KMS-11 (cell line): ENCODE data around the gene TBK1.

Source experiments
- H2AFZ ChIP-seq: fragments of 200-600 bp; sonication (generic); 2 replicates; pipeline ENCODE4 v1.6.1; 2016; ENCODE audit warnings: antibody characterized with exemption, mixed run types, low read depth
- H3K27ac ChIP-seq: fragments of 200-600 bp; sonication (generic); 2 replicates; pipeline ENCODE4 v1.6.1; 2016; ENCODE audit warnings: mild to moderate bottlenecking, mixed run types
- H3K27me3 ChIP-seq: fragments of 200-600 bp; sonication (generic); 2 replicates; pipeline ENCODE4 v1.6.1; 2017; ENCODE audit warnings: mild to moderate bottlenecking, low read depth, mixed run types, moderate library complexity; ENCODE audit not compliant: insufficient read depth
- H3K36me3 ChIP-seq: fragments of 200-600 bp; sonication (generic); 2 replicates; pipeline ENCODE4 v1.6.1; 2017; ENCODE audit warnings: mild to moderate bottlenecking, mixed run types; ENCODE audit not compliant: insufficient read depth
- H3K4me1 ChIP-seq: fragments of 200-600 bp; sonication (generic); 2 replicates; pipeline ENCODE4 v1.6.1; 2016; ENCODE audit warnings: mild to moderate bottlenecking, low read depth, mixed run types; ENCODE audit not compliant: poor library complexity, severe bottlenecking
- H3K4me2 ChIP-seq: fragments of 200-600 bp; sonication (generic); 2 replicates; pipeline ENCODE4 v1.7.0; 2016; ENCODE audit warnings: mild to moderate bottlenecking, mixed run types
- H3K4me3 ChIP-seq: fragments of 200-600 bp; sonication (generic); IDR thresholded peaks from 2 replicates; pipeline ENCODE4 v1.6.1; 2017; ENCODE audit warnings: low read depth, low read length, mixed read lengths; ENCODE audit not compliant: insufficient read depth
- H3K79me2 ChIP-seq: fragments of 200-600 bp; sonication (generic); 2 replicates; pipeline ENCODE4 v1.6.1; 2016; ENCODE audit warnings: low read depth, mixed run types; ENCODE audit not compliant: insufficient read depth
- H3K9ac ChIP-seq: fragments of 200-600 bp; sonication (generic); 2 replicates; pipeline ENCODE4 v1.6.1; 2016; ENCODE audit warnings: mild to moderate bottlenecking, mixed run types
- H4K20me1 ChIP-seq: fragments of 200-600 bp; sonication (generic); 2 replicates; pipeline ENCODE4 v1.6.1; 2016; ENCODE audit warnings: mild to moderate bottlenecking, mixed run types; ENCODE audit not compliant: insufficient read depth
- TF ChIP-seq, protein P1 (sequence below): fragments of 200-600 bp; sonication (generic); conservative IDR thresholded peaks from 2 replicates; pipeline ENCODE4 v1.6.1; 2017; ENCODE audit warnings: low read depth, mild to moderate bottlenecking, antibody characterized with exemption, low read length, moderate library complexity, mixed read lengths

Gene TBK1

GRCh38 chr12:64445490-64445889, 6.4 kb upstream of the TBK1 start:
- no peak overlapping the region for H3K4me3 ChIP-seq
- no peak overlapping the region for H3K4me2 ChIP-seq
- H3K36me3 ChIP-seq, result peaks cover 21% of the 10 kb centered on the region; the same call in 1 of the 2 replicates
- peaks cover 27% of the 10 kb centered on the region for H3K4me1 ChIP-seq
- no peaks in the 10 kb centered on the region for H3K27me3 ChIP-seq
- 0 out of 2 replicates have a peak, but pooled peaks cover 6% of the 10 kb centered on the region for H4K20me1 ChIP-seq
- H3K79me2 ChIP-seq, result peaks cover 4% of the 10 kb centered on the region; the same call in 1 of the 2 replicates
- no peak overlapping the region for H2AFZ ChIP-seq
- TF ChIP-seq, protein P1, sequence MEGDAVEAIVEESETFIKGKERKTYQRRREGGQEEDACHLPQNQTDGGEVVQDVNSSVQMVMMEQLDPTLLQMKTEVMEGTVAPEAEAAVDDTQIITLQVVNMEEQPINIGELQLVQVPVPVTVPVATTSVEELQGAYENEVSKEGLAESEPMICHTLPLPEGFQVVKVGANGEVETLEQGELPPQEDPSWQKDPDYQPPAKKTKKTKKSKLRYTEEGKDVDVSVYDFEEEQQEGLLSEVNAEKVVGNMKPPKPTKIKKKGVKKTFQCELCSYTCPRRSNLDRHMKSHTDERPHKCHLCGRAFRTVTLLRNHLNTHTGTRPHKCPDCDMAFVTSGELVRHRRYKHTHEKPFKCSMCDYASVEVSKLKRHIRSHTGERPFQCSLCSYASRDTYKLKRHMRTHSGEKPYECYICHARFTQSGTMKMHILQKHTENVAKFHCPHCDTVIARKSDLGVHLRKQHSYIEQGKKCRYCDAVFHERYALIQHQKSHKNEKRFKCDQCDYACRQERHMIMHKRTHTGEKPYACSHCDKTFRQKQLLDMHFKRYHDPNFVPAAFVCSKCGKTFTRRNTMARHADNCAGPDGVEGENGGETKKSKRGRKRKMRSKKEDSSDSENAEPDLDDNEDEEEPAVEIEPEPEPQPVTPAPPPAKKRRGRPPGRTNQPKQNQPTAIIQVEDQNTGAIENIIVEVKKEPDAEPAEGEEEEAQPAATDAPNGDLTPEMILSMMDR, result no peak
- no peak overlapping the region for H3K9ac ChIP-seq
- H3K27ac ChIP-seq, result no peak overlapping the region

GRCh38 chr12:64446295-64446694, 5.6 kb upstream of the TBK1 start:
- Histone ChIP-seq H3K36me3 (peaks cover 15% of the 10 kb centered on the region; the same call in 1 of the 2 replicates), H3K4me1 (peaks cover 34% of the 10 kb centered on the region), H3K9ac (no peak overlapping the region), H3K27ac (no peak overlapping the region), H4K20me1 (no peaks in the 10 kb centered on the region), H3K4me2 (no peak overlapping the region), H3K79me2 (peaks cover 2% of the 10 kb centered on the region; the same call in 1 of the 2 replicates), H2AFZ (no peak overlapping the region), H3K4me3 (no peak overlapping the region), H3K27me3 (no peaks in the 10 kb centered on the region)
- TF ChIP-seq, protein P1, result no peak

DNA sequence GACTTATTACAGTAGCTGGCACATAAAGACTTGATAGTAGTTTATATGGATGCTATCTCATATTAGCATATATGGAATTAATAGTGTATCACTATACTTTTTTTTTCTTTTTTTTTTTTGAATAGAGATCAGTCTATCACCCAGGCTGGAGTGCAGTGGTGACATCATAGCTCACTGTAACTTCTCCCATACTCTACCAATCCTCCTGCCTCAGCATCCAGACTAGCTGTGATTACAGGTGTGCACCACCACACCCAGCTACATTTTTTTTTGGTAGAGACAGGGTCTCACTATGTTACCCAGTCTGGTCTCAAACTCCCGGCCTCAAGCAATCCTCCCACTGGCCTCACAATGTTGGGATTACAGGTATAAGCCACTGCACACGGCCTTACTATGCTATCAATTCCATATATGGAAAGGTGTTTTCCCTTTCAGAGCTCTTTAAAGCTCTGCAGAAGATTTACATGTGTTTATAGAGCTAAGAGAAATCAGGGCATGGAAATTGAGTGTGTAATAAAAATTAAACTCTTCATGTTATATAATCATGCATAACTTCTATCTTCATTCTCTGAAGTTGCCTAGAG, 1.8 kb upstream of the TBK1 start:
- Histone ChIP-seq H3K4me3 (no peak overlapping the region), H3K27ac (peak overlapping the region; percentile 65; the same call in 1 of the 2 replicates), H3K27me3 (no peaks in the 10 kb centered on the region), H3K4me2 (peak overlapping the region; percentile 91; the same call in 1 of the 2 replicates), H3K36me3 (peaks cover 6% of the 10 kb centered on the region; the same call in 1 of the 2 replicates), H2AFZ (no peak overlapping the region), H3K79me2 (peaks cover 38% of the 10 kb centered on the region), H4K20me1 (peaks cover under 1% of the 10 kb centered on the region; the same call in 1 of the 2 replicates), H3K9ac (no peak overlapping the region; the same call in 1 of the 2 replicates), H3K4me1 (peaks cover 38% of the 10 kb centered on the region)
- TF ChIP-seq, protein P1, result no peak

- H2AFZ ChIP-seq, result peak overlapping the region; percentile 66; the same call in 1 of the 2 replicates
- H3K27ac ChIP-seq, result peak overlapping the region; percentile 65; the same call in 1 of the 2 replicates
- H3K27me3 ChIP-seq, result no peaks in the 10 kb centered on the region
- TF ChIP-seq, protein P1, result no peak
- peak overlapping the region; percentile 53 for H3K4me3 ChIP-seq
- peak overlapping the region; percentile 89 for H3K9ac ChIP-seq
- peaks cover 6% of the 10 kb centered on the region; the same call in 1 of the 2 replicates for H3K36me3 ChIP-seq
- peaks cover 7% of the 10 kb centered on the region; the same call in 1 of the 2 replicates for H4K20me1 ChIP-seq
- peaks cover 46% of the 10 kb centered on the region for H3K4me1 ChIP-seq
- H3K4me2 ChIP-seq, result peak overlapping the region; percentile 91
- H3K79me2 ChIP-seq, result peaks cover 45% of the 10 kb centered on the region
Observed at GRCh38 chr12:64450711-64451486, 1.0 kb upstream of the TBK1 start.
